Activated CD8-positive, alpha-beta T cell treated with anti-CD3 and anti-CD28 coated beads, Interleukin-2, amount 10 ng/mL, durations not matched to agents 7 days and 5 days (primary cell): ENCODE data around the gene EP300. TPM values are rescaled to one million over a fixed set of nuclear protein-coding genes. Genes with fewer than 3 reads are reported as not detected.
A peak's percentile ranks its signal among the peaks of the same experiment; 100 is the strongest.
"Not testable (repeated sequence)": the region's sequence is repeated elsewhere in the genome, so short reads cannot be mapped to it uniquely, and the experiment has no call there.

Experiments
- ATAC-seq: fragments of 150-1000 bp; cut with Tn5 transposase; one replicate; pipeline ENCODE4 v1.10.0; 2021; ENCODE audit warnings: moderate library complexity
- CTCF ChIA-PET: fragments of 350-600 bp; sonication (Branson Sonifier 250); formaldehyde crosslinking; loops from one replicate; lab custom pipeline; 2021; ENCODE audit warnings: antibody characterized with exemption; lab: Charles Lee
- POLR2A ChIA-PET: fragments of 350-600 bp; sonication (Branson Sonifier 250); formaldehyde crosslinking; loops from one replicate; lab custom pipeline; 2021; ENCODE audit warnings: antibody characterized with exemption; lab: Charles Lee
- DNase-seq: peaks from one replicate; pipeline ENCODE4 v3.0.0-alpha.2; 2020
- H3K27ac Mint-ChIP-seq: one replicate; pipeline ENCODE4 v1.8.0; 2021; ENCODE audit warnings: mild to moderate bottlenecking, mixed read lengths
- H3K27me3 Mint-ChIP-seq: one replicate; pipeline ENCODE4 v1.8.0; 2021; ENCODE audit warnings: low read depth, mixed read lengths
- H3K36me3 Mint-ChIP-seq: one replicate; pipeline ENCODE4 v1.8.0; 2021; ENCODE audit warnings: low read depth, mixed read lengths
- H3K4me1 Mint-ChIP-seq: one replicate; pipeline ENCODE4 v1.8.0; 2021; ENCODE audit warnings: low read depth, mixed read lengths
- H3K4me3 Mint-ChIP-seq: one replicate; pipeline ENCODE4 v1.8.0; 2021; ENCODE audit warnings: mild to moderate bottlenecking, mixed read lengths
- H3K9me3 Mint-ChIP-seq: one replicate; pipeline ENCODE4 v1.8.0; 2022; ENCODE audit warnings: mixed read lengths; ENCODE audit not compliant: insufficient read depth
- total RNA-seq, 2 experiments: library from RNA; stranded (reverse); gene quantifications; one replicate each; pipeline ENCODE4 v1.2.3, GENCODE V29; 2021

Gene EP300
- 10 to 100 TPM; 59.2 to 65.2 TPM for total RNA-seq

DNA sequence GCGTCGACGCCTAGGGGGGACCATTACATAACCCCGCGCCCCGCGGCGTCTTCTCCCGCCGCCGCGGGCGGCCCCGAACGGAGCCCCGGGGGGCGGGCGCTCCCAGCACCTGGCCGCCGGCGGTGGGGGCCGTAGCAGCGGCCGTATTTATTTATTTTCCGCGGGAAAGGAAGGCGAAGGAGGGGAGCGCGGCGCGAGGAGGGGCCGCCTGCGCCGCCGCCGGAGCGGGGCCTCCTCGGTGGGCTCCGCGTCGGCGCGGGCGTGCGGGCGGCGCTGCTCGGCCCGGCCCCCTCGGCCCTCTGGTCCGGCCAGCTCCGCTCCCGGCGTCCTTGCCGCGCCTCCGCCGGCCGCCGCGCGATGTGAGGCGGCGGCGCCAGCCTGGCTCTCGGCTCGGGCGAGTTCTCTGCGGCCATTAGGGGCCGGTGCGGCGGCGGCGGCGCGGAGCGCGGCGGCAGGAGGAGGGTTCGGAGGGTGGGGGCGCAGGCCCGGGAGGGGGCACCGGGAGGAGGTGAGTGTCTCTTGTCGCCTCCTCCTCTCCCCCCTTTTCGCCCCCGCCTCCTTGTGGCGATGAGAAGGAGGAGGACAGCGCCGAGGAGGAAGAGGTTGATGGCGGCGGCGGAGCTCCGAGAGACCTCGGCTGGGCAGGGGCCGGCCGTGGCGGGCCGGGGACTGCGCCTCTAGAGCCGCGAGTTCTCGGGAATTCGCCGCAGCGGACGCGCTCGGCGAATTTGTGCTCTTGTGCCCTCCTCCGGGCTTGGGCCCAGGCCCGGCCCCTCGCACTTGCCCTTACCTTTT lies at the start of gene EP300:
Gene EP300, plus strand, starts transcription at position 570 of the 795 bp plus-strand sequence. CDS start 413 bp downstream, outside the sequence.
- ATAC-seq (peak; percentile 49), DNase-seq (peak; percentile 91)
- Mint-ChIP-seq H3K4me1 (peaks cover 31% of the 10 kb centered on the region), H3K9me3 (no peaks in the 10 kb centered on the region), H3K27me3 (no peaks in the 10 kb centered on the region), H3K4me3 (peak within 1 kb of the TSS; percentile 100), H3K27ac (peak within 1 kb of the TSS; percentile 100), H3K36me3 (peaks cover 31% of the 10 kb centered on the region)
- ChIA-PET CTCF (interaction anchor here (0.8 to 3.1 kb wide), 2 partner anchors 146 to 170 kb away, joined by 3 to 24 read pairs; no protein-coding TSS in a partner anchor), POLR2A (interaction anchor here (0.7 to 6.6 kb wide), 9 partner anchors 24 to 913 kb away, joined by 3 to 107 read pairs (median 6); partner anchors contain the start of genes RANGAP1 and RBX1)

DNA sequence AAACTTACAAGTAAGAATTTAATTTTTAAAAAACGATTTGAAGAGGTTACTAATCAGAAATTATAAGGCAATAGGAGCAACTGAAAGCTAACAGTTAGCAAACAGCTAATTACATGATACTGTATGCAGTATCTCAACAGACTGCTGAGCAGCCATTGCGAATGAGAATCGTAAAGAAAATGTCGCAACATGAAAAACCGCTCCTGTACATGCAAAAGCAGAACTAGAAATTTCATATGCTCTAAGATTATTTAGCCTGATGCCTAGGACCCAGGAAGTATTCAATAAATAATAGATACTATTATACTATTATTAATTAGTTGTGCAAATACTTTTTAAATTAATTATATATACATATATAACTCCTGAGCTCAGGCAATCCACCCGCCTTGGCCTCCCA lies 48.7 kb upstream of the EP300 start:
- no peaks in the 10 kb centered on the region for H3K4me1 Mint-ChIP-seq
- H3K36me3 Mint-ChIP-seq, result no peaks in the 10 kb centered on the region
- no peak overlapping the region for H3K4me3 Mint-ChIP-seq
- ATAC-seq, result no peak
- ChIA-PET CTCF (interaction anchor here (1.2 kb wide), 1 partner anchor 194 kb away, joined by 4 read pairs; no protein-coding TSS in a partner anchor), POLR2A (no interaction called here)
- H3K9me3 Mint-ChIP-seq, result no peaks in the 10 kb centered on the region
- DNase-seq, result no peak
- no peak overlapping the region for H3K27ac Mint-ChIP-seq
- no peaks in the 10 kb centered on the region for H3K27me3 Mint-ChIP-seq

GRCh38 chr22:41045575-41045974 lies 46.8 kb upstream of the EP300 start:
- ATAC-seq, H3K4me1 Mint-ChIP-seq, H3K9me3 Mint-ChIP-seq, H3K36me3 Mint-ChIP-seq, H3K27ac Mint-ChIP-seq, H3K4me3 Mint-ChIP-seq, POLR2A ChIA-PET, CTCF ChIA-PET, DNase-seq, H3K27me3 Mint-ChIP-seq: not testable (repeated sequence)

GRCh38 chr22:41047801-41048211 lies 44.6 kb upstream of the EP300 start:
- no peaks in the 10 kb centered on the region for H3K9me3 Mint-ChIP-seq
- H3K27me3 Mint-ChIP-seq, result no peaks in the 10 kb centered on the region
- no peak for DNase-seq
- no peak overlapping the region for H3K4me3 Mint-ChIP-seq
- ATAC-seq, result no peak
- no peaks in the 10 kb centered on the region for H3K36me3 Mint-ChIP-seq
- POLR2A ChIA-PET, result no interaction called here
- CTCF ChIA-PET, result no interaction called here
- H3K27ac Mint-ChIP-seq, result no peak overlapping the region
- H3K4me1 Mint-ChIP-seq, result no peaks in the 10 kb centered on the region

GRCh38 chr22:41048345-41048744 lies 44.0 kb upstream of the EP300 start:
- DNase-seq, H3K4me1 Mint-ChIP-seq, CTCF ChIA-PET, POLR2A ChIA-PET, H3K4me3 Mint-ChIP-seq, H3K36me3 Mint-ChIP-seq, H3K27ac Mint-ChIP-seq, H3K9me3 Mint-ChIP-seq, ATAC-seq, H3K27me3 Mint-ChIP-seq: not testable (repeated sequence)

DNA sequence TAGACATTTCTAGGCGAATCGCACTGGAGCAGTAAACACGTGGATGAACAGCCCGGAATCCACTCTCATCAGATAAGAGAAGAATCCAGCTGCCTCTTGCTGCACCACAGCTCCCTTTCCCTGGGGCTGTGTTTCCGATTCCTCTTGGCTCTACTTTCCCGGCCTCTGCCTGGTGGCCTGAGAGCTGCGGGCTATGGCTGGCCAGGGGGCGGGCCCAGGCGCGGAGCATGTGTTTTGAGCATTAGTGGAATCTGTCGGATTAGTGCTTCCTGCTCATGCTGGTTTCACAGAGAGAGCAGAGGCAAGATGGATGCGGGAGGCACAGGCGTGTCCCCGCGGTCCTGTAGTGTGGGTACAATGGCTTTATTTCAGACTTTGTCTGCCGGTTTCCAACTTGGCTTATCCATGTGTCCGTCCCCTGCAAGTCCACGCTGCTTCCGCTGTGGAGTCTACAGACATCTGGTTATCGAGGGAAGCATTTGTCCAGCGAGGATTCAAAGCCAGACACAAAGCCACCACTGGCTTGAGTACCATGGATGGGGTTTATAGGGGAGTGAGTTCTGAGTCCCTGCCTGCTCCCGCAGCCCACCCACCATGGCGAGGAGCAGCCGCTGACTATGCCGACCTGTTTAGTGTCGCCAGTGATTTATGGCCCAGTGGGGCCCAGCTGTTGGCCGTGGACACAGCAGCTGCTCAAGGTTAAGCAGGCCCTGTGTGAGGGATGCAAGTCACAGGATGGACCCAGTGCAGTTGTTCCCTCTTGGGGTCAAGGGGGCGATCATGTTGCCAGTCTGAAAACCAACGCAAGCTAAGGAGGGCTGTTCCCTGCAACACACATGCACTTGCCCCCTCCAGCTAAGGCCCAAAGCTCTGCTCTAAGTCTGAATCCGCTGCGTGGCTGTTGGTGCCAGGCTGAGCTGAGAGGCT lies 43.3 kb upstream of the EP300 start:
- ChIA-PET POLR2A (no interaction called here), CTCF (no interaction called here)
- no peak for ATAC-seq
- Mint-ChIP-seq H3K36me3 (no peaks in the 10 kb centered on the region), H3K4me3 (no peak overlapping the region), H3K9me3 (no peaks in the 10 kb centered on the region), H3K27me3 (no peaks in the 10 kb centered on the region), H3K27ac (no peak overlapping the region), H3K4me1 (peaks cover 3% of the 10 kb centered on the region)
- DNase-seq, result no peak

GRCh38 chr22:41049795-41050194 lies 42.6 kb upstream of the EP300 start:
- H3K4me3 Mint-ChIP-seq, POLR2A ChIA-PET, DNase-seq, H3K9me3 Mint-ChIP-seq, ATAC-seq, H3K27me3 Mint-ChIP-seq, H3K4me1 Mint-ChIP-seq, H3K36me3 Mint-ChIP-seq, H3K27ac Mint-ChIP-seq, CTCF ChIA-PET: not testable (repeated sequence)

- CTCF ChIA-PET, result no interaction called here
- Mint-ChIP-seq H3K4me3 (no peak overlapping the region), H3K9me3 (no peaks in the 10 kb centered on the region), H3K27ac (no peak overlapping the region), H3K36me3 (no peaks in the 10 kb centered on the region), H3K27me3 (no peaks in the 10 kb centered on the region), H3K4me1 (peaks cover 3% of the 10 kb centered on the region)
- DNase-seq, result no peak
- POLR2A ChIA-PET, result no interaction called here
- ATAC-seq, result no peak
Measured at GRCh38 chr22:41050883-41051282, 41.5 kb upstream of the EP300 start.

- no peaks in the 10 kb centered on the region for H3K9me3 Mint-ChIP-seq
- H3K4me1 Mint-ChIP-seq, result peaks cover 3% of the 10 kb centered on the region
- H3K27me3 Mint-ChIP-seq, result no peaks in the 10 kb centered on the region
- ATAC-seq, result no peak
- H3K4me3 Mint-ChIP-seq, result no peak overlapping the region
- DNase-seq, result no peak
- no peaks in the 10 kb centered on the region for H3K36me3 Mint-ChIP-seq
- no peak overlapping the region for H3K27ac Mint-ChIP-seq
- ChIA-PET CTCF (interaction anchor here (1.3 to 1.4 kb wide), 2 partner anchors 30 to 185 kb away, joined by 3 read pairs; no protein-coding TSS in a partner anchor), POLR2A (no interaction called here)
Measured at GRCh38 chr22:41052661-41053490, 39.5 kb upstream of the EP300 start.

- ChIA-PET POLR2A (no interaction called here), CTCF (interaction anchor here (0.8 kb wide), 1 partner anchor 15 kb away, joined by 5 read pairs; no protein-coding TSS in a partner anchor)
- H3K27me3 Mint-ChIP-seq, result no peaks in the 10 kb centered on the region
- no peaks in the 10 kb centered on the region for H3K36me3 Mint-ChIP-seq
- peaks cover 3% of the 10 kb centered on the region for H3K4me1 Mint-ChIP-seq
- H3K4me3 Mint-ChIP-seq, result no peak overlapping the region
- no peak for DNase-seq
- no peaks in the 10 kb centered on the region for H3K9me3 Mint-ChIP-seq
- no peak for ATAC-seq
- H3K27ac Mint-ChIP-seq, result no peak overlapping the region
Measured at GRCh38 chr22:41057076-41057475, 35.3 kb upstream of the EP300 start.

DNA sequence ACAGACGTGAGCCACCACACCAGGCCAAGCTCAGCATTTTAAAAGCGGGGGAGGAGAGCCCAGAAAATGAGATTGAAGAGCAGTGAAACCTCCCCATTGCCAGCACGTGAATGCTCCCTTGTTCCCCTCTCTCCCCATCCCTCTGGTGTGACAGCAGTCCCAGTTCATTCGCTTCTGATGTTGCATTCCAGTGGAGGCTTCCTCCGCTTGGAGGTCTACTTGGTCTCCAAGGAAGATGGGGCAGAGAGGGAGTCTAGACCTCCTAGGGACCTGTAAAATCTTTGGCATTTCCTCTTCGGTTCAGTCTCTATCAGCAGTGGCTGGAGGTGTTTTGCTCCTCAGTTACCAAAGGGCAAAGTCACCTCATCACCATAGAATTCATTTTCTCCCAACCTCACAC lies 30.2 kb upstream of the EP300 start:
- no peaks in the 10 kb centered on the region for H3K27me3 Mint-ChIP-seq
- H3K4me1 Mint-ChIP-seq, result no peaks in the 10 kb centered on the region
- ChIA-PET POLR2A (interaction anchor here (0.7 kb wide), 1 partner anchor 93 kb away, joined by 3 read pairs; no protein-coding TSS in a partner anchor), CTCF (interaction anchor here (1.6 kb wide), 1 partner anchor 139 kb away, joined by 4 read pairs; no protein-coding TSS in a partner anchor)
- H3K27ac Mint-ChIP-seq, result no peak overlapping the region
- no peak overlapping the region for H3K4me3 Mint-ChIP-seq
- DNase-seq, result no peak
- H3K9me3 Mint-ChIP-seq, result no peaks in the 10 kb centered on the region
- no peaks in the 10 kb centered on the region for H3K36me3 Mint-ChIP-seq
- ATAC-seq, result no peak
